Urinary bladder (tissue), 4 donors: ENCODE results near the gene PPM1N. TPM values are rescaled to one million over a fixed set of nuclear protein-coding genes. Genes with fewer than 3 reads are reported as not detected.
A peak's percentile ranks its signal among the peaks of the same experiment; 100 is the strongest.

Source experiments
- DNase-seq: peaks from one replicate; pipeline ENCODE4 v3.0.0-alpha.2; 2015; ENCODE audit errors: extremely low spot score
- H3K27ac ChIP-seq: one replicate; pipeline ENCODE4 v1.5.1; 2013; ENCODE audit warnings: low read depth, mild to moderate bottlenecking, moderate library complexity
- H3K36me3 ChIP-seq: one replicate; pipeline ENCODE4 v1.6.1; 2013; ENCODE audit warnings: mild to moderate bottlenecking, moderate library complexity; ENCODE audit not compliant: insufficient read depth
- H3K4me1 ChIP-seq: one replicate; pipeline ENCODE4 v1.6.1; 2013; ENCODE audit warnings: mild to moderate bottlenecking, moderate library complexity; ENCODE audit not compliant: insufficient read depth
- H3K4me3 ChIP-seq: one replicate; pipeline ENCODE4 v1.5.1; 2013; ENCODE audit warnings: low read depth, low read length
- WGBS: extraction: QIAGEN DNeasy Blood & Tissue Kit; methylation state at CpG from one replicate; pipeline ENCODE4 v1.1.7; 2013; 5-methylcytosine and 5-hydroxymethylcytosine counted together
- polyA plus RNA-seq: library from polyadenylated mRNA; stranded (reverse); fragments of 200-250 nt; gene quantifications from one replicate; pipeline ENCODE4 v1.2.3, GENCODE V29; 2013
- total RNA-seq: library from RNA; depleted of rRNA; stranded (reverse); fragments of >200 nt; gene quantifications from one replicate; pipeline ENCODE4 v1.2.3, GENCODE V29; 2014
- donor health status: healthy with polysubstance abuse.
- donor health status: healthy.

The PPM1N gene
- total and polyA plus RNA-seq, 2 donors, result 0.53 to 5.3 TPM

DNA sequence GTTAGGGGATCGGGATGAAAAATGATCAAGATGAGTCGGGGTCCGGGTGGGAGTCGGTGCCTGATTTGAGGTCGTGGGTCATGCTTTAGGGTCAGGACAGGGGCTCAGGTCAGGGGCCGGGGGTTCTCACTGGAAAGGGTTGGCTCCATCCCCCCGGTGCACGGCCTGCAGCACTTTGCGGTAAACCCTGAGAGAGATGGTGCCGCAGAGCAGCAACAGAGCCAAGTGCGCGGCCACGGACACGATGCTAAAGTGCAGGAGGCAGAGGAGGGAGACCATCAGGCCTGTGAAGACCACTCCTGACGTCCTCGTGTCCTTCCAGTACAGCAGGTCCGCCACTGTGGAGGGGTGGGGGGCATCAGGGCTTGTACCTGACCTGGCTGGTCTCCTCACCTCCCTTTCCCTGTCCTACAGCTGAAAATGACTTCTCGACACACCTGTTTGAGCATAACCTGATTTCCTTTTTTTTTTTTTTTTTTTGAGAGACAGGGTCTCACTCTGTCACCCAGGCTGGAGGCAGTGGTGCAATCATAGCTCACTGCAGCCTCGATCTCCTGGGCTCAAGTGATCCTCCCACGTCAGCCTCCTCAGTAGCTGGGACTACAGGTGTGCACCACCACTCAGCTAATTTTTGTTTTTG is 8.9 kb upstream of the PPM1N start:
- no peak for DNase-seq
- WGBS, result 90% methylated on average over 20 of the region's 20 CpGs
- no peak overlapping the region for H3K27ac ChIP-seq
- no peaks in the 10 kb centered on the region for H3K36me3 ChIP-seq
- H3K4me1 ChIP-seq, result no peaks in the 10 kb centered on the region
- H3K4me3 ChIP-seq, result no peak overlapping the region

DNA sequence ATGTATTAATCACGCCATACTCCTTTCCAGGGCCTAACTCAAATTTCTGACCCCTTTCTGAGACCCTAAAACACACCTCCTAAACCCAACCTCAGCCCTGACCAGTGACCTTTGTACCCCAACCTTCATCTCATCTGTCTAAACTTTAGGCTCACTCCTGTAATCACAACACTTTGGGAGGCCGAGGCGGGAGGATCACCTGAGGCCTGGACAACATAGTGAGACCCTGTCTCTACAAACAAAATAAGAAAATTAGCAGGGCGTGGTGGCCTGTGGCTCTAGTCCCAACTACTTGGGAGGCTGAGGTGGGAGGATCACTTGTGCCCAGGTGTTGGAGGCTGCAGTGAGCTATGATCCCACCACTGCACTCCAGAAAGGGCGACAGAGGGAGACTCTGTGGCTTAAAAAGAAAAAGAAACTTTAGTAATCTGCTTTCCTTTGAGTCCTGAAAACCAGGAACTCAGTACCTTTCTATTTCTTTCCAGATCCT is 6.1 kb upstream of the PPM1N start:
- H3K4me1 ChIP-seq, result no peaks in the 10 kb centered on the region
- 91% methylated on average over 5 of the region's 5 CpGs for WGBS
- DNase-seq, result no peak
- no peaks in the 10 kb centered on the region for H3K36me3 ChIP-seq
- peak overlapping the region; percentile 49 for H3K4me3 ChIP-seq
- no peak overlapping the region for H3K27ac ChIP-seq

DNA sequence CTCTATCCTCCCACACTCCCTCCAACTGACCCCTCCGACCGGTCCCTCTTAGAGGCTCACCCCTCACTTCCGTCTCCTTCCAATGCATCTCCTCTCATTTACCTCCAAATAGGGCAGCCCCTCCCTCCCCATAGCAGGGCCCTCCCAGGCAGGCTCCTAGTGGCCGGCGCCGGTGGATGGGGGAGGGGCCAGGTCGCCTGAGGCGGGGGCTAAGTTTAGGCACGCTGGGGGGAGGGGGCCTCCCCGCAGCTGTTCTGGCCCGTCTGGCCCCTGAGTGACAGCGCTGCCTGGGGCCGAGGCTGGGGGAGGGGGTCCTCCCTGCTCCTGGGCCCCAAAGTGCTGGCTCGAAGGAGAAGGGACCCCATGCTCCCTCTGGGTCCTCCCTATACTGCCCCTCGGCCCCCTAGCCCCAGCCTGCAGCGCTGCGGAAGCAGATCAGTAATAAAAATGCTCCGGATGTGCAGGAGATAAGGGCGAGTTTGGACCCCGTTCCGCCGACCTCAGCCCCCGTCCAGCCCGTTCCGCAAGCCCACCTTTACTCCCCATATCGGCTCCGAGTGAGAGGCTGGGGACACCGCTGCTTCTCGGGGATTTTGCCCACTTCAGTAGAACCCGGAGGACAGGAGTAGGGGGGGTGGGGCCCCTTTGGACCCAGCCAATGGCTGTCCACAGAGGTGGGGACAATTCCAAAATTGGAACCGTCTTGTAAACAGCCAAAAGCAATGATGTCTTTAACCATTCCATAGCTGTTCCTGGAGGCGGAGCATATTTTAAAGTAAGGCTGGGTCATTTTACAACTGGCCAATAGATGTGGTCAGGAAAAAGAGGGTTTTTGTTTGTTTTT is 5.4 kb upstream of the PPM1N start:
- H3K27ac ChIP-seq, result peak overlapping the region; percentile 61
- no peak for DNase-seq
- H3K36me3 ChIP-seq, result no peaks in the 10 kb centered on the region
- H3K4me3 ChIP-seq, result peak overlapping the region; percentile 49
- WGBS, result 4% methylated on average over 32 of the region's 32 CpGs
- H3K4me1 ChIP-seq, result no peaks in the 10 kb centered on the region

DNA sequence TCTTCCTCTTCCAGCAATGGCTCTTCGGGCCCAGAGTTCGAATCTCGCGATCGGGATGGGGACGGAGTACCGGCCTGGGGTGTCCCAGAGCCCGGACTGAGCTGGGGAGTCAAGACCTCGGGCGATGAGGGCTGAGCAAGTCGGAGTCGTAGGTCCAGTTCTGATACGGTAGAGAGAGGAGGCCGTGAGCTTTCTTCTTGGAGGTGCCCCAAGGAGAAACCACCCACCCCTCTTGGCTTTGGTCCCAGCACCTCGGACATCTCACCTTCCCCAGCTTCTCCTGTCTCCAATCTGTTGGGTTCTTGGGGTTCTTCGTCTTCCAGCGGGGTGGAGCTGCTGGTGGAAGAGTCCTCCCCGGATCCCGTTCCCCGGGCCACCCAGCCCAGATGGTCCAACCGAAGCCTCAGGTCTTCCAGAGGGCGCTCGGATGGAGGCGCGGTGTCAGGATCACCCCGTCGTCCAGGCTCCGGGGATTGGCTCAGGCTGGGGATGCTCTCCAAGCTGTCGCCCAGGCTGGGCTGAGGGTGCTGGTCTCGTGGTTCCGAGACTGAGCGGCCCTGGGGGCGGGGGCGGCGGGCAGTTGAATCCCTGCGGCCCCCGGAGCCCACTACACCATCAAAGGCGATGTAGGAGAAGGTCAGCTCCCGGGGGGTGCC is 3.9 kb upstream of the PPM1N start:
- no peaks in the 10 kb centered on the region for H3K36me3 ChIP-seq
- no peak for DNase-seq
- H3K27ac ChIP-seq, result no peak overlapping the region
- H3K4me3 ChIP-seq, result no peak overlapping the region
- H3K4me1 ChIP-seq, result peaks cover 3% of the 10 kb centered on the region
- WGBS, result 94% methylated on average over 39 of the region's 39 CpGs

DNA sequence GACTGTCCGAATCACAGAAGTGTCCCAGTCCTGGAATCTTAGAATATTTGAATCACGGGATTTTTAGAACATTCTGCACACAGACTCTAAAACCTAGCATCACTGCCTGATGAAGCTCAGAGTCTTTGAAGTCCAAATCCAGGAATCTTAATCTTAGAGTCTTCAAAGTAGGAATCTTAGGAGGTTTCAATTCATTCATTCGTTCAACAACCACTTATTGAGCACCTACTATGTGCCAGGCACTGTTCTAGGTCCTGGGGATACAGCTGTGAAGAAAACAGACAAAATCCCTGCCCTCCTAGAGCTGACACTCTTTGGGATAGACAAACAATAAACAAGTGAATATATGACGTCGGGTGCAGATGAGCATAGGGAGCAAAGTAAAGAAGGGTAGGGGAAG is 3.1 kb upstream of the PPM1N start:
- Histone ChIP-seq H3K36me3 (no peaks in the 10 kb centered on the region), H3K27ac (no peak overlapping the region), H3K4me1 (peaks cover 3% of the 10 kb centered on the region), H3K4me3 (no peak overlapping the region)
- WGBS, result 90% methylated on average over 5 of the region's 5 CpGs
- no peak for DNase-seq

DNA sequence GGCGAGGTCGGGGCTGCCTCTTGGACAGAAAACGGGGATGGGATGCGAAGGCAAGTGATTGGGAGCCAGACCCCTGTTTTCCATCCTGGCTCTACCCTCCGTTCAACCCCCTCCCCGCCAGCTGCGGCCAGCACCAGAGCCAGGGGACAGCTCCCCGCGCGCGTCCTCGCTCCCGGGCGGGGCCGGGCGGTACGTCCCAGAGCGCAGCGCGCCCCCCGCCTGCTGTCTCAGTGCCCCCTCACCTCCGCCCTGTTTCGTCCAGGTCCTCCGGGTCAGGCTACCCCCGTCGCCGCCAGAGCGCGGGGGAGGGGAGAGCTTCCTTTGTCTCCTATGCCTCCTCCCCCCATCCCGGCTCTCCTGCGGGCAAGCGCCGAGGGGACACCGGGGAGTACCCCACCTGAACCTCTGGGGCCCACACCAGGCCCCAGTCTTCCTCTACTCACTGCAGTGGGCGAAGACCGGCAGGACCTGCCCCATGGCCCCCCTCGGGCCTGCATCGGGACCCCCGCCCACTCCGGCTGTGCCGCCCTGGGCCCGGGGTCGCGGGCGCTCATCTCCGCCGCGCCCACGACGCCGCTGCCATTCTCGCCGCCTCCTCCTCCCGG is 1.8 kb upstream of the PPM1N start:
- under 1% methylated on average over 54 of the region's 54 CpGs for WGBS
- H3K27ac ChIP-seq, result no peak overlapping the region
- DNase-seq, result no peak
- H3K4me1 ChIP-seq, result peaks cover 3% of the 10 kb centered on the region
- H3K36me3 ChIP-seq, result no peaks in the 10 kb centered on the region
- H3K4me3 ChIP-seq, result peak overlapping the region; percentile 64

DNA sequence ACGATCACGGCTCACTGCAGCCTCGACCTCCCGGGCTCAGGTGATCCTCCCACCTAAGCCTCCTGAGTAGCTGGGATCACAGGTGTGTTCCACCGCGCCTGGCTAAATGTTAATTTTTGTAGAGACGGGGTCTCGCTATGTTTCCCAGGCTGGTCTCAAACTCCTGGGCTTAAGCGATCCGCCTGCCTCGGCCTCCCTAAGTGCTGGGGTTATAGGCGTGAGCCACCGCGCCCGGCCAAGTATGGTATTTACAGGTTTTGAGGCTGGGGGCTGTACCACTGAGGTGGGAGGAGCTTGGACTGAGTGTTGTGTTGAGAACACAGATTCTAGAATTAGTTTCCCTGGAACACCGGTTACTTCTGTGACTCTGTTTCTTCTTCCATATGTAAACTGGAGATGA is 452 bp upstream of the PPM1N start:
- no peak overlapping the region for H3K4me3 ChIP-seq
- no peak for DNase-seq
- H3K4me1 ChIP-seq, result peaks cover 3% of the 10 kb centered on the region
- no peak overlapping the region for H3K27ac ChIP-seq
- no peaks in the 10 kb centered on the region for H3K36me3 ChIP-seq
- WGBS, result 27% methylated on average over 16 of the region's 16 CpGs

DNA sequence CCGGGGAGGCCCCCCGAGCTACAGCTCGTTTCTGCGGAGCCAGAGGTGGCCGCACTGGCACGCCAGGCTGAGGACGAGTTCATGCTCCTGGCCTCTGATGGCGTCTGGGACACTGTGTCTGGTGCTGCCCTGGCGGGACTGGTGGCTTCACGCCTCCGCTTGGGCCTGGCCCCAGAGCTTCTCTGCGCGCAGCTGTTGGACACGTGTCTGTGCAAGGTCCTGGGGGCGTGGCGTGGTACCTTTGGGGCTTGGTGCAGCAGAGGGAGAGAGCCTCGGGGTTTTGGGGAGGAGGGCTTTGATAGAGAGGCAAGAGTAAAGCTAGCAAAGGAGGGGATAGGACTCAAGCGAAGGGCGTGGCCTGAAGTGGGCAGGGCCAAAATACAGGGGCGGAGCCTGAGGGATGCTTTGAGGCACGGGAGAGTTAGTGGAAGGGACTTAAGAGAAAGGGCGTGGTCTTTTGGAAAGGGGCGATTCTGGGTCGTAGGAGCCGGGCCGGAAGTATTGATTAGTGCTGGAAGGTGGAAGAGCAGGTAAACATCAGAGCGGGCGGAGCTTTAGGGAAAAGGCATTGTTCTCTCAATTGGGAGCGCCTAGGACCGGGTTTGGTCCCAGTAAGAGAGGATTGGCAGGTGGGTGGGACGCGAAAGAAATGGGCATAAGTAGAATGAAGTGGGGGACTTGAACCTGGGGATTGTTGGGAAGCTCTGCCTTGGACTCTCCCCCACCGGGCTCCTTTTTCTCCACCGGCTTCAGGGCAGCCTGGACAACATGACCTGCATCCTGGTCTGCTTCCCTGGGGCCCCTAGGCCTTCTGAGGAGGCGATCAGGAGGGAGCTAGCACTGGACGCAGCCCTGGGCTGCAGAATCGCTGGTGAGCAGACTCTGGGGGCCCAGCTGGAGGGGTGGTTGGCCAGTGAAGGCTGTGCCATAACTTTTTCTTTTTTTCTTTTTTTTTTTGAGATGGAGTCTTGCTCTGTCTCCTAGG is 1.2 kb downstream of the PPM1N start:
- DNase-seq, result no peak
- Histone ChIP-seq H3K4me1 (peaks cover 3% of the 10 kb centered on the region), H3K36me3 (no peaks in the 10 kb centered on the region), H3K4me3 (no peak overlapping the region), H3K27ac (no peak overlapping the region)
- 10% methylated on average over 37 of the region's 37 CpGs for WGBS

DNA sequence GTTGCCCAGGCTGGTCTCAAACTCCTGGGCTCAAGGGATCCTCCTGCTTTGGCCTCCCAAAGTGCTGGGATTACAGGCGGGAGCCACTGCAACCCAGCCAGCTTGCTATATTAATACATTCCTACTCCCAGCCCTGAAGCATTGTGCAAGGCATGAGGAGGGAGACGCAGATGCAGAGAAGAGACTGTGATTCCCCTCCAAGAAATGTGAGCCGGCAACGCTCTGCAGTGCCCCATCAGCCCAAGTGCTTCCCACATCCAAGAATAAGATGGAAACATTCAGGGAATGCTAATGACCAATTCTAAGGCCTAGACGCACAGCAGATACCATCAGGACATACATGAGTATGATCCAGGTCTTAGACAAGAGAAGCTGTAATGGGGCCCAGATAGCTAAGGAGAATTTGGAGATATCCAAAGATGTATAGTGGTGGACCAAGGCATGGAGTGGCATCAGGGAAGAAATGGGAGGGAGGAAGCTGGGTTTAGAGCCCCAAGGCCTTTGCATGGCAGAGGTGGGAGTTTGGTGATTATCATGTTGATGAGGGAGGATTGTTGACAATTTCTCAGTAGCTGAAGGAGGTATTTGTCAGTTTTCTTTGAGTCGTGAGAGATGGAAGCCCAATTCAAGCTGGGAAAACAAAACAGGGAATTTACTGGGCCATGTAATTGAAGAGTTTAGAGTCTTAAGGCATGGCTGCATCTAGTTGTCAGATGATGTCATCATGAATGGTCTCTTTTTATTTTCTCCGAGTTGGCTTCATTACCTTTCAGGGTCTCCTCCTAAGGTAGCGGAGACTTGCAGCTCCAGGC is 2.9 kb downstream of the PPM1N start:
- no peak overlapping the region for H3K27ac ChIP-seq
- H3K36me3 ChIP-seq, result no peaks in the 10 kb centered on the region
- no peak overlapping the region for H3K4me3 ChIP-seq
- no peak for DNase-seq
- peaks cover 3% of the 10 kb centered on the region for H3K4me1 ChIP-seq
- WGBS, result 77% methylated on average over 8 of the region's 8 CpGs

DNA sequence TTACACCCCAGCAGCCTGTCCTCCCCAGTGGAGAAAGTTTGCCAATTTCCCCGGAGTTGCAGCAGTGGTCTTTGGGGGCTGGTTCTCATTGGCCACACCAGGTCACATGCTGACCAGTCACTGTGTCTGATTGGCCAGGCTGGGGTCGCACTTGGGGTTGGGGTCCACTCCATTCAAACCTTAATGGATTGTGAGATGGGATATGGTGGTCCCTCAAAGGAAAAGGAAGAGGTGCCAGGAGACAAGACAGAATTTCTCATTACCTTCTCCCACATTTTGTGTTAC is 3.4 kb downstream of the PPM1N start:
- 64% methylated on average over 2 of the region's 2 CpGs for WGBS
- Histone ChIP-seq H3K4me1 (peaks cover 3% of the 10 kb centered on the region), H3K4me3 (no peak overlapping the region), H3K36me3 (no peaks in the 10 kb centered on the region), H3K27ac (no peak overlapping the region)
- DNase-seq, result no peak

DNA sequence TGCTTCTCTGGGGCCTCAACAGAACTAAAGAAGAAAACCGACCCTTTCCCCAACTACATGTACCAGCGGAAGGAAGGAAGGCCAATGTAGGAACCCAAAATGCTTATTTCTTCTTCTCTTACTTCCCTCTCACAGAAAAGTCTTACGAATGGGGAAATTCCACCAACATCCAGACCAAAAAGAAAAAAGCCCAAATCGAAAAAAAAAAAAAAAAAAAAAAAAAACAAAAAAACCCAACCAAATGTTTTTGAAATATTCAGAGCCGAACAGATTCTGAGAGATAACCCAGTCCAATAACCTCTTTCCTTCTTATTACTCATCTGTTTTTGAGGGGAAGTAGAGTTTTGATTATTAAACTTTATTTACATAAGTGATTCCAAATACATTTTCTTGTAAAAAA is 3.9 kb downstream of the PPM1N start:
- DNase-seq, result no peak
- whole genome bisulfite sequencing, result 71% methylated on average over 5 of the region's 5 CpGs

DNA sequence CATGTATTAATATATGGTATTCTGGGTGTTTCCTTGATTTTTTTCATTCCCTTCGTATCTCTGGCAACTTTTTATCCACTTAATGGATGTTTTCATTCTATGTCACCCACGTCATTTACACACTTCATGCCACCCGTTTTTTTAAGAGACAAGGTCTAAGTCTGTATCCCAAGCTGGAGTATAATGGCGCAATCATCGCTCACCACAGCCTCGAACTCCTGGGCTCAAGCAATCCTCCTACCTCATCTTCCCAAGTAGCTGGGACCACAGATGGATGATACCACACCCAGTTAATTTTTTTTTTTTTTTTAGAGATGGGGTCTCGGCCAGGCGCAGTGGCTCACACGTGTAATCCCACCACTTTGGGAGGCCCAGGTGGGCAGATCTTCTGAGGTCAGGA is 5.7 kb downstream of the PPM1N start:
- H3K4me3 ChIP-seq, result no peak overlapping the region
- no peaks in the 10 kb centered on the region for H3K36me3 ChIP-seq
- no peak overlapping the region for H3K27ac ChIP-seq
- 87% methylated on average over 9 of the region's 9 CpGs for WGBS
- DNase-seq, result no peak
- H3K4me1 ChIP-seq, result peaks cover under 1% of the 10 kb centered on the region

More for the DNA sequence above, 3.9 kb downstream of the PPM1N start:
- Histone ChIP-seq H3K4me3 (no peak overlapping the region), H3K4me1 (peaks cover 3% of the 10 kb centered on the region), H3K27ac (no peak overlapping the region), H3K36me3 (no peaks in the 10 kb centered on the region)
